Caco-2 (cell line): Measurements from ENCODE around the gene SMYD1. TPM values are rescaled to one million over a fixed set of nuclear protein-coding genes. Genes with fewer than 3 reads are reported as not detected.
A peak's percentile ranks its signal among the peaks of the same experiment; 100 is the strongest.

Experiments used
- BruUV-seq: library from RNA; stranded (reverse); fragments of 400-500 nt; replicated peaks from 2 replicates; lab custom pipeline; 2021; lab: Mats Ljungman, UMichigan
- CTCF ChIA-PET: fragments of 300-600 bp; sonication (Branson Sonifier 250); formaldehyde crosslinking; loops from one replicate; lab custom pipeline; 2022; ENCODE audit warnings: antibody characterized with exemption; lab: Charles Lee
- POLR2A ChIA-PET: fragments of 300-600 bp; sonication (Branson Sonifier 250); formaldehyde crosslinking; loops from one replicate; lab custom pipeline; 2022; ENCODE audit warnings: antibody characterized with exemption; lab: Charles Lee
- DNase-seq, 2 experiments: peaks; one replicate each; pipeline versions ENCODE4 v3.0.0 to v3.0.0-alpha.2; 2020 to 2022
- H3K27me3 ChIP-seq: replicated peaks from 2 replicates; pipeline ENCODE4 v1.6.0; 2011; ENCODE audit warnings: low read length; ENCODE audit not compliant: control insufficient read depth, insufficient read depth
- H3K36me3 ChIP-seq: 2 replicates; pipeline ENCODE4 v1.5.1; 2011; ENCODE audit warnings: low read length; ENCODE audit not compliant: control insufficient read depth, insufficient read depth
- H3K4me1 ChIP-seq: fragments of 250-450 bp; sonication (Bioruptor Pico); 2 replicates; pipeline ENCODE4 v1.5.1; 2020; ENCODE audit warnings: mild to moderate bottlenecking
- H3K4me3 ChIP-seq: 2 replicates; pipeline ENCODE4 v1.5.1; 2011; ENCODE audit warnings: low read depth, mild to moderate bottlenecking, control low read depth, low read length
- H3K9me3 ChIP-seq: fragments of 250-450 bp; sonication (Bioruptor Pico); 2 replicates; pipeline ENCODE4 v1.5.1; 2020; ENCODE audit warnings: mild to moderate bottlenecking, moderate library complexity
- H3K27ac Mint-ChIP-seq: one replicate; pipeline ENCODE4 v1.8.0; 2022; ENCODE audit warnings: mixed read lengths; ENCODE audit not compliant: unreplicated experiment
- H3K27me3 Mint-ChIP-seq: one replicate; pipeline ENCODE4 v1.8.0; 2022; ENCODE audit warnings: mixed read lengths; ENCODE audit not compliant: insufficient read depth, unreplicated experiment
- H3K36me3 Mint-ChIP-seq: one replicate; pipeline ENCODE4 v1.8.0; 2022; ENCODE audit warnings: mild to moderate bottlenecking, mixed read lengths; ENCODE audit not compliant: insufficient read depth, unreplicated experiment
- H3K4me1 Mint-ChIP-seq: one replicate; pipeline ENCODE4 v1.8.0; 2022; ENCODE audit warnings: low read depth, mixed read lengths; ENCODE audit not compliant: unreplicated experiment
- H3K4me3 Mint-ChIP-seq: one replicate; pipeline ENCODE4 v1.8.0; 2022; ENCODE audit warnings: mild to moderate bottlenecking, moderate library complexity, mixed read lengths; ENCODE audit not compliant: unreplicated experiment
- H3K9me3 Mint-ChIP-seq: one replicate; pipeline ENCODE4 v1.8.0; 2022; ENCODE audit warnings: mixed read lengths; ENCODE audit not compliant: unreplicated experiment
- intact Hi-C: fragments of 100-400 bp; cut with micrococcal nuclease; formaldehyde crosslinking; loops from one replicate; pipeline ENCODE4 v1.10.0; 2022; ENCODE audit not compliant: unreplicated experiment
- total RNA-seq: library from RNA; stranded (reverse); gene quantifications from 2 replicates; pipeline ENCODE4 v1.2.3, GENCODE V29; 2022
- TF ChIP-seq, protein P1 (sequence below), 2 experiments: fragments of 200-600 bp in 1 of 2; IDR thresholded peaks; 1 replicate in 1 of 2; 2 replicates in 1 of 2; pipeline versions ENCODE4 v1.5.1 to v1.8.0; 2011 to 2022; ENCODE audit warnings: antibody characterized with exemption in 1 of 2, control low read depth in 1 of 2, inconsistent platforms in 1 of 2, low read depth in 1 of 2, low read length in 1 of 2, mild to moderate bottlenecking in 1 of 2, moderate library complexity in 1 of 2; ENCODE audit not compliant: insufficient read depth in 1 of 2, severe bottlenecking in 1 of 2, unreplicated experiment in 1 of 2

The SMYD1 gene
- total RNA-seq, 1 experiment from 2014 or later = not detected

DNA sequence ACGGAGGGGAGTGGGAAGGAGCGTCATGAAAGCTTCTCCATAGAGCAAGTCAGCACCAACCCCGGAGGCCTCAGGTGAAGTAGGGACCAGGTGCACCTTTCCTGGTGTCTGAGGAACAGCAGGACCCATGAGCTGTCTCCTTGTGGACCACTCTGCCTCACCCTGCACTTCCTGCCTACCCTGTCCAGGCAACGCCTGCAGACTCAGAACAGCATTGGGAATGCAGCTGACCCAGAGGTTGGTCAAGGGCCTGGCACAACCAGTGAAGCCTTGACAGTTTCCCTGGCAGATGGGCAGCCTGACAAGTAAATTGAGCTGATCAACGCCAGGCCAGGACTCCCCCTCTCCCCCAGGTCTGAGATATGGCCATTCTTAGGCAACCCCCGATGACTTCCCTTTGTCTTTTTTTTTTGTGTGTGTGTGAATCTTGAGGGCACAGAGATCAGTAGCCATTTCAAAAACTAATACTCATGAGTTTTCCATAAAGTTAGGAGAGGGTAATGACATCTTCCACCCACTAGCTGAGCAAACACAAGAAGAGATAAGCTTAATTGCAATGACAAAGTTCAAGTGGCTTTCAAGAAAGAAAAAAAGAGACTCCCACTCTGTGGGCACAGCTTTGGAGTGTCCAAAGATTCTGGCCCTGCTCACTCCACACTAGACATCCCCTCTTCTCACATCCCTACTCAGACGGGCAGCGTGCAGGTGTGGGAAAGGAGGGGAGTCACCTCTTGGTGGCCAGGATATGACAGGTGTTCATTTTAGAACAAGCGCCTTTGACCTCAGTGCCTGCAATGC, 63.8 kb downstream of the SMYD1 start:
- POLR2A ChIA-PET = interaction anchor here (0.6 to 2.1 kb wide), 2 partner anchors 8 to 27 kb away, joined by 4 to 7 read pairs; no protein-coding TSS in a partner anchor
- intact Hi-C loops = loop anchor here (1.0 kb wide), 1 partner anchor 71 kb away; no protein-coding TSS in a partner anchor
- peak in 1 of 2 experiments; percentile 47 for DNase-seq
- Histone ChIP-seq H3K4me3 (no peak overlapping the region), H3K9me3 (no peaks in the 10 kb centered on the region), H3K27me3 (no peaks in the 10 kb centered on the region), H3K36me3 (peaks cover 2% of the 10 kb centered on the region; the same call in 1 of the 2 replicates), H3K4me1 (peaks cover 63% of the 10 kb centered on the region)
- TF ChIP-seq, protein P1, sequence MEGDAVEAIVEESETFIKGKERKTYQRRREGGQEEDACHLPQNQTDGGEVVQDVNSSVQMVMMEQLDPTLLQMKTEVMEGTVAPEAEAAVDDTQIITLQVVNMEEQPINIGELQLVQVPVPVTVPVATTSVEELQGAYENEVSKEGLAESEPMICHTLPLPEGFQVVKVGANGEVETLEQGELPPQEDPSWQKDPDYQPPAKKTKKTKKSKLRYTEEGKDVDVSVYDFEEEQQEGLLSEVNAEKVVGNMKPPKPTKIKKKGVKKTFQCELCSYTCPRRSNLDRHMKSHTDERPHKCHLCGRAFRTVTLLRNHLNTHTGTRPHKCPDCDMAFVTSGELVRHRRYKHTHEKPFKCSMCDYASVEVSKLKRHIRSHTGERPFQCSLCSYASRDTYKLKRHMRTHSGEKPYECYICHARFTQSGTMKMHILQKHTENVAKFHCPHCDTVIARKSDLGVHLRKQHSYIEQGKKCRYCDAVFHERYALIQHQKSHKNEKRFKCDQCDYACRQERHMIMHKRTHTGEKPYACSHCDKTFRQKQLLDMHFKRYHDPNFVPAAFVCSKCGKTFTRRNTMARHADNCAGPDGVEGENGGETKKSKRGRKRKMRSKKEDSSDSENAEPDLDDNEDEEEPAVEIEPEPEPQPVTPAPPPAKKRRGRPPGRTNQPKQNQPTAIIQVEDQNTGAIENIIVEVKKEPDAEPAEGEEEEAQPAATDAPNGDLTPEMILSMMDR (IDR thresholded peaks at IDR 0.05; ENCODE audit: insufficient read depth in 1 of 2, low read depth in 1 of 2, low read length in 1 of 2, severe bottlenecking in 1 of 2, unreplicated experiment in 1 of 2) = no peak
- BruUV-seq = no TSS peak
- Mint-ChIP-seq H3K27me3 (no peaks in the 10 kb centered on the region), H3K36me3 (peaks cover 12% of the 10 kb centered on the region), H3K9me3 (peaks cover 6% of the 10 kb centered on the region), H3K4me3 (peak overlapping the region; percentile 30), H3K4me1 (peaks cover 59% of the 10 kb centered on the region), H3K27ac (peak overlapping the region; percentile 75)
- CTCF ChIA-PET = interaction anchor here (0.6 to 5.1 kb wide), 5 partner anchors 9 to 463 kb away, joined by 3 to 28 read pairs (median 4); no protein-coding TSS in a partner anchor

DNA sequence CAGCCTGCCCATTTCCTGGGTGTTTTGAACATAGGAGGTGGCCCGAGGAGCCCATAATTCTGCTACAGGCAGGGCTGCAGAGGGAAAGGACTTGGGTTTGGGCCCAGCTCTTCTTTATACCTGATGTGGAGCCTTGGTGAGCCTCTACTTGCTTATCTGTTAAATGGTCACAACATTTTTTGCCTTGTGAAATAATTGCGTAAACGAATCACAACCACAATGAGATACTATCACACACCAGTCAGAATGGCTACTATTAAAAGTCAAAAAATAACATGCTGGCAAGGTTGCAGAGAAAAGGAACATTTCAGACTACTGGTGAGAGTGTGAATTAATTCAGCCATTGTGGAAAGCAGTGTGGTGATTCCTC, 64.4 kb downstream of the SMYD1 start:
- Histone ChIP-seq H3K27me3 (no peaks in the 10 kb centered on the region), H3K4me3 (no peak overlapping the region), H3K36me3 (peaks cover 2% of the 10 kb centered on the region; the same call in 1 of the 2 replicates), H3K4me1 (peaks cover 62% of the 10 kb centered on the region), H3K9me3 (no peaks in the 10 kb centered on the region)
- Mint-ChIP-seq H3K9me3 (peaks cover 6% of the 10 kb centered on the region), H3K4me1 (peaks cover 54% of the 10 kb centered on the region), H3K36me3 (peaks cover 12% of the 10 kb centered on the region), H3K27ac (peak overlapping the region; percentile 75), H3K4me3 (peak overlapping the region; percentile 30), H3K27me3 (no peaks in the 10 kb centered on the region)
- ChIA-PET POLR2A (interaction anchor here (0.6 kb wide), 1 partner anchor 27 kb away, joined by 4 read pairs; no protein-coding TSS in a partner anchor), CTCF (interaction anchor here (0.8 to 5.1 kb wide), 4 partner anchors 10 to 72 kb away, joined by 3 to 28 read pairs (median 4); no protein-coding TSS in a partner anchor)
- intact Hi-C loops = loop anchor here (1.0 kb wide), 1 partner anchor 72 kb away; no protein-coding TSS in a partner anchor
- TF ChIP-seq, protein P1 (IDR thresholded peaks at IDR 0.05; ENCODE audit: insufficient read depth in 1 of 2, low read depth in 1 of 2, low read length in 1 of 2, severe bottlenecking in 1 of 2, unreplicated experiment in 1 of 2) = no peak
- no TSS peak for BruUV-seq
- no peak for DNase-seq

DNA sequence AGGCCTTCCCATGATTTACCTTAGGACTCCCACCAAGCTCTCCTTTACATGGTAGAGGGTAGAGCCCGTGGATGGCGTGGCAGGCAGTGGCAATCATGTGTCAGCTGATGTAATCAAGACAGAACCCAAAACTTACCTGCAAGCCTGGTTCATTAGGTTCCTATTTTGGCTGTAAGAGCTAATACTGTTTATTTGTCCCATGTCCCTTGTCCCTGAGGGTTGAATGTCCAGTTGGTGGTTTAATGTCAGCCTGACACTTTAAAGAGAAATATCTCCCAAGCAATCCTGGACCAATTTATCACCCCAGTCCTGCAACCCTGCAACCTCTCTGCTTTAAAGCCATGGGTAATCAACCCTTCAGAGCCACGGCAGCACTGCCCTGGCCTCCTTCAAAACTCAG, 66.2 kb downstream of the SMYD1 start:
- no peaks in the 10 kb centered on the region for H3K27me3 Mint-ChIP-seq
- H3K27ac Mint-ChIP-seq = no peak overlapping the region
- TF ChIP-seq, protein P1 (IDR thresholded peaks at IDR 0.05; ENCODE audit: insufficient read depth in 1 of 2, low read depth in 1 of 2, low read length in 1 of 2, severe bottlenecking in 1 of 2, unreplicated experiment in 1 of 2) = no peak
- peaks cover 54% of the 10 kb centered on the region for H3K4me1 ChIP-seq
- no peaks in the 10 kb centered on the region for H3K36me3 Mint-ChIP-seq
- BruUV-seq = no TSS peak
- peaks cover 36% of the 10 kb centered on the region for H3K4me1 Mint-ChIP-seq
- intact Hi-C loops = no loop called here
- H3K9me3 ChIP-seq = no peaks in the 10 kb centered on the region
- H3K36me3 ChIP-seq = 0 out of 2 replicates have a peak, but pooled peaks cover 2% of the 10 kb centered on the region
- DNase-seq = no peak
- CTCF ChIA-PET = interaction anchor here (5.1 kb wide), 1 partner anchor 73 kb away, joined by 28 read pairs; no protein-coding TSS in a partner anchor
- H3K9me3 Mint-ChIP-seq = peaks cover 6% of the 10 kb centered on the region
- POLR2A ChIA-PET = no interaction called here
- no peaks in the 10 kb centered on the region for H3K27me3 ChIP-seq
- H3K4me3 Mint-ChIP-seq = no peak overlapping the region
- no peak overlapping the region for H3K4me3 ChIP-seq
